Measurements from ENCODE around the gene PCDHGC5. TPM values are rescaled to one million over a fixed set of nuclear protein-coding genes. Genes with fewer than 3 reads are reported as not detected.

The PCDHGC5 gene
- total RNA-seq, 2 experiments from 2014 or later, result not detected

DNA sequence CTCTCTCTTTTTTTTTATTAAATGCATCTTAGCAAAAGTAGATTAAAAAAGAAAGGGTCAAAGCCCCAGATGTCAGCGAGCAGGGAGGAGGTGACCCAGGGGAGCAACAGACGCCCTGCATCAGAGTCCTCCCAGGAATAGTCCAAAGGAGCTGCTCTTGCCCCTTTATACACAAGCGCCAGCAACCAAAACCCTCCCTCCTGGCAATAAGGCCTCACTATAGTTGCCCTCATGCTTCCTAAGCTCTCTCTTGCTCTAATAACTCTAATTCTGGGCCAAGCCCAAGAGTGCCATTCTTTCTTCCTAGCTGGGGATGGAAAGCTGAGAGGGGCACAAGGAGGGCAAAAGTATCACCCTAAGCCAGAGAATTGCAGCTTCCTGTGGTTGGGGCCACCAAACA, 26.3 kb downstream of the PCDHGC5 start:
- DNase-seq (no peak), ATAC-seq (no peak)
- H3K36me3 Mint-ChIP-seq (ENCODE audit: low read depth), result peaks cover 50% of the 10 kb centered on the region
- H3K4me3 Mint-ChIP-seq, result no peak overlapping the region
- H3K9me3 Mint-ChIP-seq (ENCODE audit: insufficient read depth), result no peaks in the 10 kb centered on the region
- H3K27me3 Mint-ChIP-seq (ENCODE audit: low read depth), result no peaks in the 10 kb centered on the region
- ChIA-PET CTCF (interaction anchor here (0.8 to 5.3 kb wide), 9 partner anchors 8 to 328 kb away, joined by 3 to 64 read pairs (median 6); partner anchors contain the start of genes HDAC3, PCDHB9, PCDHGA10 and PCDHGA11), POLR2A (no interaction called here)
- peaks cover 33% of the 10 kb centered on the region for H3K4me1 Mint-ChIP-seq (ENCODE audit: low read depth)
- peak overlapping the region; percentile 4 for H3K27ac Mint-ChIP-seq

DNA sequence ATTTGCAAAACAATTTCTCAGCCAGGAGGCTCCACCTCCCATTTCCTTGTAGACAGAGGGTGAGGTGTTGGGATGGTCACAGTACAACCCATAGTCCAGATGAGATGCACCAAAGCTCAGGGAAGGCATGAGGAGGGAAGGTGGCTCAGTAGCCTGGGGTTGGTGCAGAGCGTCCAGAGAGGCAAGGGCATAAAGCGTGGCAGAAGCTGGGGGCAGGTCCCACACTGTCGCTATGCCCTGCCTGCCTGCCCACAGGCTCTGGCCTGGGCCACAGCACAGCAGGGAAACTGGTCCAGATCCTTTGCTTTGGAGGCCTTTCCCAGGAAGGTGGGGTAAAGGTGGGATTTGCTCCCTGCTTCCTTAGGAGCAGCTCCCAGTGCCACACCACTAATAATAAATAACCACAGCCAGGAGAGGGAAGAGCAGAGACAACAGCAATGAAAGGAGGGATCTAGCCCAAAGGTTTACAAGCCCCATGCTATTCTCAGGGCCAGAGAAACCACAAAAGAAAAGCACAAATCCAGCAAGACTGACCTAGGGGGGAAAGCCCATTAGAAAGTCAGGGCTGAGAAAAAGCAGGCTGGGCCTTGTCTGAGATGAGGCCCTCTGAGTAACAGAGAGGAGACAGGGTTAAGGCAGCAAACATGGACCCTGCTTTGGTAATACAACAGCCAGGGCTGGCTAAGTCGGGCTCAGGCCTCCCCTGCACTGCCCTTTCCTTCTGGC, 27.2 kb downstream of the PCDHGC5 start:
- no peaks in the 10 kb centered on the region for H3K9me3 Mint-ChIP-seq (ENCODE audit: insufficient read depth)
- H3K36me3 Mint-ChIP-seq (ENCODE audit: low read depth), result peaks cover 58% of the 10 kb centered on the region
- no peak overlapping the region for H3K4me3 Mint-ChIP-seq
- no peak overlapping the region for H3K27ac Mint-ChIP-seq
- H3K27me3 Mint-ChIP-seq (ENCODE audit: low read depth), result no peaks in the 10 kb centered on the region
- ChIA-PET CTCF (interaction anchor here (0.8 to 5.3 kb wide), 4 partner anchors 7 to 121 kb away, joined by 3 to 64 read pairs (median 4); partner anchors contain the start of genes HDAC3, PCDHGA12 and RELL2), POLR2A (no interaction called here)
- ATAC-seq (no peak), DNase-seq (no peak)
- H3K4me1 Mint-ChIP-seq (ENCODE audit: low read depth), result peaks cover 33% of the 10 kb centered on the region

DNA sequence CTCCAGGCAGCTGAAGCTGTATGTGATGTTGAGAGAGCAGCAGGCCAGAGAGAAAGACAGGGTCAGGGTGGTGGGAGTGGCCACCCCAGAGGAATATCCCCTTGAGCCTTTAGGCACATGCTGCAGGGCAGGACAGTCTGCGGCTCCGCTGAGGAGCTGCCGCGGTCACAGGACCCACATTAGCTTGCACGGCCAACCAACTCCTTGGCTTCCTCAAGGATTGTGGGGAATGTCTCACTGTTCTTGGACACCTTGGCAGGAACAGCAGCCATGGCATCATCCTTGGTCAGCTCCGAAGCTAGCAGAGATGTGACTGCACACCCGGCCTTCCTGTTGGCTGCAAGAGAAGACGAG, 27.8 kb downstream of the PCDHGC5 start:
- Mint-ChIP-seq H3K36me3 (ENCODE audit: low read depth) (peaks cover 64% of the 10 kb centered on the region), H3K27me3 (ENCODE audit: low read depth) (no peaks in the 10 kb centered on the region), H3K4me3 (no peak overlapping the region), H3K4me1 (ENCODE audit: low read depth) (peaks cover 36% of the 10 kb centered on the region), H3K9me3 (ENCODE audit: insufficient read depth) (no peaks in the 10 kb centered on the region), H3K27ac (no peak overlapping the region)
- DNase-seq, result no peak
- ChIA-PET POLR2A (no interaction called here), CTCF (interaction anchor here (0.9 to 5.3 kb wide), 2 partner anchors 6 to 86 kb away, joined by 3 to 64 read pairs; partner anchors contain the start of gene PCDHGA12)
- no peak for ATAC-seq

DNA sequence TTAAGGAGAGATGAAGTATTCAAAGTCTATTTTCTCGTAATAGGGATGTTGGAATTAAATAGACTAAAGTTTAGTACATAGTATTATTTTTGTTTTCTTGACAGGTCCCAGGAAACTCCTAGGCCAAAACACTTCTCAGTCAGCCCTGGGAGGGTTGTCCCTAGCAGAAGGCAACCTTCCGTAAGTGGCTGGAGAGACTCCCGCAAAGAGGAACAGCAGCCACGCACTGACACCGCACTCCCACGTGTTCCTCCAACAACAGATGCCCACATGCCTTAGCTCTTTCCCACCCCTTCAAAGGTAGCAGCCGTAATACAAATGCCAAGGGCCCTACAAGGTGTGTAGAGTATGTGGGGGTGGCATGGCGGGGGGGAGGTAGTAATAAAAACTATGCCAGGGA, 28.4 kb downstream of the PCDHGC5 start:
- DNase-seq (no peak), ATAC-seq (no peak)
- Mint-ChIP-seq H3K4me3 (no peak overlapping the region), H3K4me1 (ENCODE audit: low read depth) (peaks cover 41% of the 10 kb centered on the region), H3K9me3 (ENCODE audit: insufficient read depth) (no peaks in the 10 kb centered on the region), H3K27ac (no peak overlapping the region), H3K27me3 (ENCODE audit: low read depth) (no peaks in the 10 kb centered on the region), H3K36me3 (ENCODE audit: low read depth) (peaks cover 70% of the 10 kb centered on the region)
- ChIA-PET POLR2A (no interaction called here), CTCF (interaction anchor here (0.9 kb wide), 1 partner anchor 87 kb away, joined by 3 read pairs; the partner anchor contains the start of gene PCDHGA12)

DNA sequence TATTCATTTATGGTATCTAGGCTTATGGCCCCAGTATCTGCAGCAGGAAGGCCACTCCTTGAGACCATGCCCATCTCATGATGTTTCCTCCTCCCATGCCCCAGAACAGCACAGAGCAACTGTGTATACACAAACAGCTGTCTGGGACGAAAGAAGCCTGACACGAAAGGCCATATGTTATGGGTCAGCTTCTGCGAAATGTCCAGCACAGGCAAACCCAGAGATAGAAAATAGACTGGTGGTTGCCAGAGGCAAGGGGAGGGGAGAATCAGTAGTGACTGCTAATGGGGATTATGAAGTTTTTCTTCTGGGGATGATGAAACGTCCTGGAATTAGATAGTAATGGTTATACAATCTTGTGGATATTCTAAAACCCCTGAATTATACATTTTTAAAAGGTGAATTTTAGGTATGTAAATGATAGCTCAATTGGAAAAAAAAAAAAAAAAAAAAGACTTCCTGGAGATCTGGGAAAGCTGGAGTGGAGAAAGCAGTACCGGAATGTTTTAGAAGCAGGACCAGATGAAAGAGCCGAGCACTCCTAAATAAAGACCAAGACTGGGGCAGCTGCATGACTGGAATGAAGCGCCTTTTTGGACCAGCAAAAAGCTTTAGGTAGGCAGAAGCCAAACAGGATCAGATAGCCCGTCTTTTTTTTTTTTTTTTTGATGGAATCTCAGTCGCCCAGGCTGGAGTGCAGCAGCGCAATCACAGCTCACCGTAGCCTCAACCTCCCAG, 29.2 kb downstream of the PCDHGC5 start:
- ATAC-seq (no peak), DNase-seq (no peak)
- Mint-ChIP-seq H3K27me3 (ENCODE audit: low read depth) (no peaks in the 10 kb centered on the region), H3K4me1 (ENCODE audit: low read depth) (peaks cover 42% of the 10 kb centered on the region), H3K27ac (no peak overlapping the region), H3K9me3 (ENCODE audit: insufficient read depth) (no peaks in the 10 kb centered on the region), H3K4me3 (no peak overlapping the region), H3K36me3 (ENCODE audit: low read depth) (peaks cover 74% of the 10 kb centered on the region)
- ChIA-PET POLR2A (no interaction called here), CTCF (interaction anchor here (1.2 to 1.4 kb wide), 2 partner anchors 11 to 40 kb away, joined by 4 to 5 read pairs; no protein-coding TSS in a partner anchor)

DNA sequence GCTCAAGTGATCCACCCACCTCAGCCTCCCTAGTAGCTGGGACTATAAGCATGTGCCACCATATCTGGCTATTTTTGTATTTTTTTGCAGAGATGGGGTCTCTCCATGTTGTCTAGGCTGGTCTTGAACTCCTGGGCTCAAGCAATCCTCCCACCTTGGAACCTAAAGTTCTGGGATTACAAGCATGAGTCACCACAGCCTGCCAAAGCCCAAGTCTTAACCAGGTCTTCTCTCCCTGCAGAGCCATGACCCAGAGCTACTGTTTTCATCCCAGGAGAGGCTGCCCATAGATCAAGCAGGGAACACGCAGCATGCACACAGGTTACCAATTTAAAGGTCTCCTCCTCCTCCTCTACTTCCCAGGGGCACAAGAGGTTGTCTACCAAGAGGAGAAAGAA, 29.7 kb downstream of the PCDHGC5 start:
- CTCF ChIA-PET, result interaction anchor here (1.2 to 3.6 kb wide), 3 partner anchors 11 to 105 kb away, joined by 4 to 12 read pairs (median 5); partner anchors contain the start of gene PCDHGA10
- DNase-seq (no peak), ATAC-seq (no peak)
- POLR2A ChIA-PET, result no interaction called here
- no peaks in the 10 kb centered on the region for H3K9me3 Mint-ChIP-seq (ENCODE audit: insufficient read depth)
- no peak overlapping the region for H3K27ac Mint-ChIP-seq
- H3K4me3 Mint-ChIP-seq, result no peak overlapping the region
- peaks cover 77% of the 10 kb centered on the region for H3K36me3 Mint-ChIP-seq (ENCODE audit: low read depth)
- no peaks in the 10 kb centered on the region for H3K27me3 Mint-ChIP-seq (ENCODE audit: low read depth)
- peaks cover 42% of the 10 kb centered on the region for H3K4me1 Mint-ChIP-seq (ENCODE audit: low read depth)

DNA sequence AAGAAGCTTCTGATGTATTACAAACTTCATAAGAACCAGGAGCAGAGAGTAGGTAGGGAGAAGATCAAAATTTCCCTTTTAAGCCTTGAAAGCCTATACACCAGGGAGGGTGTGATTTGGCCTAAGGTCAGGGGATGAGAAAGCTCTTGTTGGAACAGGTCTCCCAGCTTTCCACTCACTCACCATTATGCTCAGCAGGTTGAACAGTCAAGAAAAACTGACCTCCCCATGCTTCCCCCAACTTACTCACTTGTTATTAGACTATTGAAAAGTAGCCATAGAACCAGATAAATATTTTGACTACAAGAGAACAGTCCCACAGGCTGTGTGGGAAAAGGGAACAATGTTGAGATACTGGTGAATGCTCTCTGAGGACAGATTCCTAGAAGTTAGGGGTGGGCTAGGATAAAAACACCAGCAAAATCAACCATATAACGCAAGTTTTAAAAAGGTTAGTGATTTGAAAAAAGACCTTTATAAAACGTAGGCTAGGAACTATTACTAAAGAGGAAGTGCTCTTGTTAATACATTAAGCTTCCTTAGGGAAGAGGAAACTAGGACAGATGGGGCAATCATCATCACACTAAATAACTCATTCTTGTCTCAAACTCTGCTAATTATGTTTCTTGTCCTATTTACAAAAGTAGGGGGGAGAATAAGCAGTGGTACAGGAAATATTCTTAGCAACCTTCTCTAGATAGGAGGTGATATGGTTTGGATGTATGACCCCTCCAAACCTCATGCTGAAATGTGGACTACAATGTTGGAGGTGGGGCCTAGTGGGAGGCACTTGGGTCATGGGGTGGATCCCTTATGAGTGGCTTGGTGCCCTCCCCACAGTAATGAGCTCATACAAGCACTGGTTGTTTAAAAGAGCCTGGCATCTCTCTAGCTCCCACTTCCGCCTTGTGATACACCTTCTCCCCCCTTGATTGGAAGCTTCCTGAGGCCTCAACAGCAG, 31.0 kb downstream of the PCDHGC5 start:
- ChIA-PET CTCF (interaction anchor here (3.6 to 5.7 kb wide), 2 partner anchors 6 to 107 kb away, joined by 12 to 64 read pairs; partner anchors contain the start of gene PCDHGA10), POLR2A (no interaction called here)
- peaks cover 84% of the 10 kb centered on the region for H3K36me3 Mint-ChIP-seq (ENCODE audit: low read depth)
- no peak for DNase-seq
- ATAC-seq, result no peak
- no peak overlapping the region for H3K4me3 Mint-ChIP-seq
- H3K27ac Mint-ChIP-seq, result no peak overlapping the region
- peaks cover 33% of the 10 kb centered on the region for H3K4me1 Mint-ChIP-seq (ENCODE audit: low read depth)
- H3K9me3 Mint-ChIP-seq (ENCODE audit: insufficient read depth), result no peaks in the 10 kb centered on the region
- no peaks in the 10 kb centered on the region for H3K27me3 Mint-ChIP-seq (ENCODE audit: low read depth)

DNA sequence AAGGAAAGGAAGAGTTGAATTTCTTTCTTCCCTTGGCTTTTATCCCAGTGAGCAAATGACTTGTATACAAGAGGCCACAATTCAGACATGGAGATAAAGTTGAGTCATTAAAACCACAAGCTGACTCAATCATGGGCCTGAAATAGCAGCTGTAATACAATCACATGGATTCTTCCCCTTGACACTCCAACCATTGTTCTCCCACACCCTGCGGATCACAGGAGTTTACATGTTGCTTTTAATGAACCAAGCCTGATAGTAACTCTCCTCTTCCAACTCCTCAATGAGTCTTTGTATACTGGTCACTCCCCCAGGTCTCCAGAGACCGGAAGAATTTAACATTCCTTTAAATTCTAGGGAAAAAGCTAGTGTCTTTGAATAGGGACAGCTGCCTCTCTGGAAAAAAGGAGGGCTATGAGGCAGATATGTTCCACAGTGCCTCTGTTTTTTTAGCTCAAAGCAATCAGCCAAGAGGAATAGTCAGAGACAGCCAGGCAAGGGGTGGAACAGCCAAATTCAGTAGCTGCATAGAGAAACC, 32.4 kb downstream of the PCDHGC5 start:
- Mint-ChIP-seq H3K4me3 (no peak overlapping the region), H3K36me3 (ENCODE audit: low read depth) (peaks cover 92% of the 10 kb centered on the region), H3K4me1 (ENCODE audit: low read depth) (peaks cover 33% of the 10 kb centered on the region), H3K9me3 (ENCODE audit: insufficient read depth) (no peaks in the 10 kb centered on the region), H3K27ac (no peak overlapping the region), H3K27me3 (ENCODE audit: low read depth) (no peaks in the 10 kb centered on the region)
- POLR2A ChIA-PET, result interaction anchor here (0.6 kb wide), 1 partner anchor 194 kb away, joined by 3 read pairs; no protein-coding TSS in a partner anchor
- no peak for DNase-seq
- CTCF ChIA-PET, result interaction anchor here (0.8 to 5.7 kb wide), 10 partner anchors 7 to 161 kb away, joined by 3 to 64 read pairs (median 9); partner anchors contain the start of genes PCDHGA10, PCDHGA11, PCDHGA12 and PCDHGB2
- ATAC-seq, result no peak

DNA sequence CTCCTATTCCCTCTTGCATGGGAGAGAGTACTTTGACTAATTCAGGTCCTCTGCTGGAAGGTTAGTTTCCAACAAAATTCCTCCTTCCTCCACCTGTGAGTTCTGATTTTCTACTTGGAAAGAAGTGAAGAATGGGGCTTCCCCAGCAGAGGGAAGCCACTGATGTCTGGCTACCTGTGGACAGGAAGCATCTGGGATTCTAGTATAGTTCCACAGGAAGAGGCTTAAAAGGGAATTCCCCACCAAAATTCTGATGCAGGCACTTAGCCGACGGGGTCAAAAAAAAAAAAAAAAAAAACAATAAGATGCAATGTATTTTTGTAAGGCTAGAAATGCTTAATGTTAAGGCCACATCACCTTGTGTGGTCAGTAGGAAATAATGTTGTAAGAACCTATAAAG, 33.4 kb downstream of the PCDHGC5 start:
- CTCF ChIA-PET, result interaction anchor here (1.6 to 5.7 kb wide), 12 partner anchors 8 to 202 kb away, joined by 4 to 64 read pairs (median 12); partner anchors contain the start of genes PCDHGA10, PCDHGA11, PCDHGA12 and PCDHGB5
- peaks cover 32% of the 10 kb centered on the region for H3K4me1 Mint-ChIP-seq (ENCODE audit: low read depth)
- H3K4me3 Mint-ChIP-seq, result no peak overlapping the region
- H3K27me3 Mint-ChIP-seq (ENCODE audit: low read depth), result no peaks in the 10 kb centered on the region
- DNase-seq (no peak), ATAC-seq (no peak)
- H3K9me3 Mint-ChIP-seq (ENCODE audit: insufficient read depth), result no peaks in the 10 kb centered on the region
- no peak overlapping the region for H3K27ac Mint-ChIP-seq
- H3K36me3 Mint-ChIP-seq (ENCODE audit: low read depth), result peaks cover 91% of the 10 kb centered on the region
- POLR2A ChIA-PET, result no interaction called here

DNA sequence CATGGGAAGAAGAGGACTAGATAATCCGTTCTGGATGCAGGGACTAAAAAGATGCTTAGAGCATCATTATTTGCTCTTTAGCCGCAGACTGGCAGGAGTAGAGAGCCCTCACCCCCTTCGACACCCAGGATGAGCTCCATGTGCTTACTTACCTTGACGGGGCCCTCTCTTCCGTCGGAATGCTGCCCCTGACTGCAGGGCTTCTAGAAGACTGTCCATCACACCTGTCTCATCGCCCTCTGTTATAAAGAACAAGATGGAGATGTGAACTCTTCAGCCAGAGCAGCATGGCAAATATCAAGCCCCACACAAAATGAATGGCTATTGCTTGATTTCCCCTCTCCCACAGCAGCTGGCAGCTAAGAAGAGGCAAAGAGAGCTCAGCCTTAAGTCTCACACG, 35.1 kb downstream of the PCDHGC5 start:
- H3K4me3 Mint-ChIP-seq, result no peak overlapping the region
- POLR2A ChIA-PET, result no interaction called here
- DNase-seq (no peak), ATAC-seq (no peak)
- H3K27me3 Mint-ChIP-seq (ENCODE audit: low read depth), result no peaks in the 10 kb centered on the region
- H3K9me3 Mint-ChIP-seq (ENCODE audit: insufficient read depth), result no peaks in the 10 kb centered on the region
- CTCF ChIA-PET, result interaction anchor here (0.7 to 5.7 kb wide), 22 partner anchors 10 to 203 kb away, joined by 3 to 64 read pairs (median 6); partner anchors contain the start of genes PCDHGA10, PCDHGA11, PCDHGA12 and PCDHGA3
- peaks cover 32% of the 10 kb centered on the region for H3K4me1 Mint-ChIP-seq (ENCODE audit: low read depth)
- H3K36me3 Mint-ChIP-seq (ENCODE audit: low read depth), result peaks cover 95% of the 10 kb centered on the region
- peak overlapping the region; percentile 24 for H3K27ac Mint-ChIP-seq

All from activated CD8-positive, alpha-beta T cell treated with anti-CD3 and anti-CD28 coated beads, Interleukin-2, amount 10 ng/mL, durations not matched to agents 7 days and 5 days (primary cell).